ENCODE results near the gene RGS3.

DNA sequence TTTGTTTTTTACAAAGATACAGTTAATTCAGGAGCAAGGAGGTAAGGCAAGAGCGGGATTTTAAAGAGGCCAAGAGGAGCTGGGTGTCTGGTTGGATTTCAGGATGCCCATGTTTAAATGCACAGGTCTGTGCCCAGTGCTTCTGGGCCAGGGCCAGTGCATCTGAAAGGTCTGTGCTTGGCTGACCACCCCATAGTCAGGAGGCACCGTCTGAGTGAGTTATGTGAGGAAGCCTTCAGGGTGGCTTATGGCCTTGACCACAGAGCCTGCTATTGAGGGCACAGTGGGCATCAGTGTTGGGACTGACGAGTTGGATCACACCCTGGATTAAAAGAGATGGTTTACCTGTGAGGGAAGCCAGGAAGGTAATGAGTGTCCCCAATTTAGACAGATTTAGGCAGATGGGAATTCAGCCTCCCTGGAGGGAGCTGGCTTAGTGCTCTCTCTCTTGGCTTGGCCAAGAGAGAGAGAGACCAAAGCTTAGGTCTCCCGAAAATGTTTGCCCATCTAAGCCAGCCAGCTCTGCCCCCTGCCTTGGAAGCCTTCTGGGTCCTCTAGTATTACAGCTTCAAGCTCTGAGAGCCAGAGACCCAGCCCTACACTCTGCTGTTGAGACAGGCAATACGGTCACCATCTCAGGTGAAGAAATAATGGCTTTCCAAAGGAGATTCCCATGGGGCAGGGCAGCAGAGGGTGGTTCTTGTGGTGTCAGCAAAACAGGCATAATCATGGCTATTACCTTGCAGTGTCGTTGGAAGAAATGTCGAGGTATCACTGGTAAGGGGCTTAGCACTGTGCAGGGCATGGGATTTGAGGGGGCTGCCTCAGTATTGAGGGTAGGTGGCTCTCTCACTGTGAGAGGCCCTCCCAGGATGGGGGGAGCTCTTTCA lies 68.6 kb downstream of the RGS3 start:
- TF ChIP-seq, protein P1, sequence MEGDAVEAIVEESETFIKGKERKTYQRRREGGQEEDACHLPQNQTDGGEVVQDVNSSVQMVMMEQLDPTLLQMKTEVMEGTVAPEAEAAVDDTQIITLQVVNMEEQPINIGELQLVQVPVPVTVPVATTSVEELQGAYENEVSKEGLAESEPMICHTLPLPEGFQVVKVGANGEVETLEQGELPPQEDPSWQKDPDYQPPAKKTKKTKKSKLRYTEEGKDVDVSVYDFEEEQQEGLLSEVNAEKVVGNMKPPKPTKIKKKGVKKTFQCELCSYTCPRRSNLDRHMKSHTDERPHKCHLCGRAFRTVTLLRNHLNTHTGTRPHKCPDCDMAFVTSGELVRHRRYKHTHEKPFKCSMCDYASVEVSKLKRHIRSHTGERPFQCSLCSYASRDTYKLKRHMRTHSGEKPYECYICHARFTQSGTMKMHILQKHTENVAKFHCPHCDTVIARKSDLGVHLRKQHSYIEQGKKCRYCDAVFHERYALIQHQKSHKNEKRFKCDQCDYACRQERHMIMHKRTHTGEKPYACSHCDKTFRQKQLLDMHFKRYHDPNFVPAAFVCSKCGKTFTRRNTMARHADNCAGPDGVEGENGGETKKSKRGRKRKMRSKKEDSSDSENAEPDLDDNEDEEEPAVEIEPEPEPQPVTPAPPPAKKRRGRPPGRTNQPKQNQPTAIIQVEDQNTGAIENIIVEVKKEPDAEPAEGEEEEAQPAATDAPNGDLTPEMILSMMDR (IDR thresholded peaks at IDR 0.05), result no peak
- TF ChIP-seq, protein P2, sequence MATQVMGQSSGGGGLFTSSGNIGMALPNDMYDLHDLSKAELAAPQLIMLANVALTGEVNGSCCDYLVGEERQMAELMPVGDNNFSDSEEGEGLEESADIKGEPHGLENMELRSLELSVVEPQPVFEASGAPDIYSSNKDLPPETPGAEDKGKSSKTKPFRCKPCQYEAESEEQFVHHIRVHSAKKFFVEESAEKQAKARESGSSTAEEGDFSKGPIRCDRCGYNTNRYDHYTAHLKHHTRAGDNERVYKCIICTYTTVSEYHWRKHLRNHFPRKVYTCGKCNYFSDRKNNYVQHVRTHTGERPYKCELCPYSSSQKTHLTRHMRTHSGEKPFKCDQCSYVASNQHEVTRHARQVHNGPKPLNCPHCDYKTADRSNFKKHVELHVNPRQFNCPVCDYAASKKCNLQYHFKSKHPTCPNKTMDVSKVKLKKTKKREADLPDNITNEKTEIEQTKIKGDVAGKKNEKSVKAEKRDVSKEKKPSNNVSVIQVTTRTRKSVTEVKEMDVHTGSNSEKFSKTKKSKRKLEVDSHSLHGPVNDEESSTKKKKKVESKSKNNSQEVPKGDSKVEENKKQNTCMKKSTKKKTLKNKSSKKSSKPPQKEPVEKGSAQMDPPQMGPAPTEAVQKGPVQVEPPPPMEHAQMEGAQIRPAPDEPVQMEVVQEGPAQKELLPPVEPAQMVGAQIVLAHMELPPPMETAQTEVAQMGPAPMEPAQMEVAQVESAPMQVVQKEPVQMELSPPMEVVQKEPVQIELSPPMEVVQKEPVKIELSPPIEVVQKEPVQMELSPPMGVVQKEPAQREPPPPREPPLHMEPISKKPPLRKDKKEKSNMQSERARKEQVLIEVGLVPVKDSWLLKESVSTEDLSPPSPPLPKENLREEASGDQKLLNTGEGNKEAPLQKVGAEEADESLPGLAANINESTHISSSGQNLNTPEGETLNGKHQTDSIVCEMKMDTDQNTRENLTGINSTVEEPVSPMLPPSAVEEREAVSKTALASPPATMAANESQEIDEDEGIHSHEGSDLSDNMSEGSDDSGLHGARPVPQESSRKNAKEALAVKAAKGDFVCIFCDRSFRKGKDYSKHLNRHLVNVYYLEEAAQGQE (IDR thresholded peaks at IDR 0.05; ENCODE audit: low read depth, low read length), result no peak
- TF ChIP-seq CHD2 (IDR thresholded peaks at IDR 0.05; ENCODE audit: low read length, partially characterized antibody), result no peak
- TF ChIP-seq RFX5 (IDR thresholded peaks at IDR 0.05; ENCODE audit: low read length), result no peak
- TF ChIP-seq SMC3 (IDR thresholded peaks at IDR 0.05; ENCODE audit: low read depth, low read length), result no peak
